Measurements from ENCODE around the gene STRADB. TPM values are rescaled to one million over a fixed set of nuclear protein-coding genes. Genes with fewer than 3 reads are reported as not detected.

Gene STRADB
- total RNA-seq, 4 donors from 2014 or later = 5.4 to 27.2 (median 22.0) TPM

DNA sequence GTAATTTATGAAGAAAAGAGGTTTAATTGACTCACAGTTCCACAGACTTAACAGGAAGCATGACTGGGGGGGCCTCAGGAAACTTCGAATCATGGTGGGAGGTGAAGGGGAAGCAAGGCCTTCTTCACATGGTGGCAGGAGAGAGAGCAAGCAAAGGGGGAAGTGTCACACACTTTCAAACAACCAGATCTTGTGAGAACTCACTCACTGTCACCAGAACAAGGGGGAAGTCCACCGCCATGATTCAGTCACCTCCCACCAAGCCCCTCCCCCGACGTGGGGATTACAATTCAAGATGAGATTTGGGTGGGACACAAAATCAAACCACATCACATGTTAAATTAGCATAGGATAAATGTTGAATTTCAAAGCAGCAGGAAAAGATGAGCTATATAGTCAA lies 56.2 kb downstream of the STRADB start:
- Histone ChIP-seq H3K4me1 (no peaks in the 10 kb centered on the region), H3K9me3 (no peaks in the 10 kb centered on the region), H3K27ac (no peak overlapping the region), H3K4me3 (no peak overlapping the region), H3K27me3 (no peaks in the 10 kb centered on the region), H3K36me3 (no peaks in the 10 kb centered on the region)
- intact Hi-C loops (cut with DNase I; ENCODE audit: low total_unique reads) = no loop called here
- no peak for DNase-seq
- TF ChIP-seq CTCF (IDR thresholded peaks at IDR 0.05) = no peak
- no peak for TF ChIP-seq POLR2A (IDR thresholded peaks at IDR 0.05)

DNA sequence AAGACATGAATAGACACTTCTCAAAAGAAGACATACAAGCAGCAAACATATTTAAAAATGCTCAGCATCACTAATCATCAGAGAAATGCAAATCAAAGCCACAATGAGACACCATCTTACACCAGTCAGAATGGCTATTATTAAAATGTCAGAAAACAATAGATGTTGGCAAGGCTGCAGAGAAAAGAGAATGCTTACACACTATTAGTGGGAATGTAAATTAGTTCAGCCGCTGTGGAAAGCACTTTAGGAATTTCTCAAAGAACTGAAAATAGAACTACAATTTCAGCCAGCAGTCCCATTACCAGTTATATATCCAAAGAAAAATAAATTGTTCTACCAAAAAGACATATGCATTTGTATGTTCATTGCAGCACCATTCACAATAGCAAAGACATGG lies 61.7 kb downstream of the STRADB start:
- Histone ChIP-seq H3K4me3 (no peak overlapping the region), H3K36me3 (no peaks in the 10 kb centered on the region), H3K27ac (no peak overlapping the region), H3K4me1 (no peaks in the 10 kb centered on the region), H3K27me3 (no peaks in the 10 kb centered on the region), H3K9me3 (no peaks in the 10 kb centered on the region)
- intact Hi-C loops (cut with DNase I; ENCODE audit: low total_unique reads) = no loop called here
- DNase-seq = no peak
- TF ChIP-seq POLR2A (IDR thresholded peaks at IDR 0.05) = no peak
- TF ChIP-seq CTCF (IDR thresholded peaks at IDR 0.05) = no peak

DNA sequence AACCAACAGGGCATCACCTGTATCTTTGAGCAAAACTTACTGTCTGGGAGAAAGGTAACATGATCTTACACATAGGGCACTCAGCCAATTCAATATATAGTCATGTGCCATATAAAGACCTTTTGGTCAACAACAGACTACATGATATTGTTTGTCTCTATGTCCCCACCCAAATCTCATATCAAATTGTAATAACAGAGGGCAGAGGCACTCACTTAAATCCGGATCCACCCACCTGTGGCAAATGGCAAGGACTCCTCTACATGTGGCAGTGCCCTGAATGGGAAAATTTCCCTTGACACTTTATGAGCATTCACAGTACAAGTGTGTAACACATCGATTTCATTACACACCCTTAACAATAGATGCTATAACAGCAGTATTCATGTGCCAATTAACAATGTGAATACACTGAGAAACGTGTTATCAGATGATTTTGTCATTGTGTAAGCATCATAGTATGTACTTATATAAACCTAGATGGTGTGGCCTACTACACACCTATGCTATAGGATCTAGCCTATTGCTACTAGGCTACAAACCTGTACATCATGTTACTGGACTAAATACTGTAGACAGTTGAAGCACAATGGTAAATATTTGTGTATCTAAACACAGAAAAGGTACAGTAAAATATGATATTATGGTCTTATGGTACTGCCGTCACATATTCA lies 64.2 kb downstream of the STRADB start:
- DNase-seq = no peak
- H3K27ac ChIP-seq = no peak overlapping the region
- TF ChIP-seq CTCF (IDR thresholded peaks at IDR 0.05) = no peak
- no peak for TF ChIP-seq POLR2A (IDR thresholded peaks at IDR 0.05)

GRCh38 chr2:201517094-201517493 lies 65.6 kb downstream of the STRADB start:
- Histone ChIP-seq H3K9me3 (no peaks in the 10 kb centered on the region), H3K36me3 (no peaks in the 10 kb centered on the region), H3K4me1 (no peaks in the 10 kb centered on the region), H3K27me3 (no peaks in the 10 kb centered on the region), H3K4me3 (no peak overlapping the region), H3K27ac (no peak overlapping the region)
- intact Hi-C loops (cut with DNase I; ENCODE audit: low total_unique reads) = no loop called here
- TF ChIP-seq CTCF (IDR thresholded peaks at IDR 0.05) (no peak), POLR2A (IDR thresholded peaks at IDR 0.05) (no peak)
- DNase-seq = no peak

More for the DNA sequence above, 64.2 kb downstream of the STRADB start:
- no peak overlapping the region for H3K4me3 ChIP-seq
- intact Hi-C loops (cut with DNase I; ENCODE audit: low total_unique reads) = no loop called here
- H3K9me3 ChIP-seq = no peaks in the 10 kb centered on the region
- no peaks in the 10 kb centered on the region for H3K4me1 ChIP-seq
- no peaks in the 10 kb centered on the region for H3K27me3 ChIP-seq
- H3K36me3 ChIP-seq = no peaks in the 10 kb centered on the region

DNA sequence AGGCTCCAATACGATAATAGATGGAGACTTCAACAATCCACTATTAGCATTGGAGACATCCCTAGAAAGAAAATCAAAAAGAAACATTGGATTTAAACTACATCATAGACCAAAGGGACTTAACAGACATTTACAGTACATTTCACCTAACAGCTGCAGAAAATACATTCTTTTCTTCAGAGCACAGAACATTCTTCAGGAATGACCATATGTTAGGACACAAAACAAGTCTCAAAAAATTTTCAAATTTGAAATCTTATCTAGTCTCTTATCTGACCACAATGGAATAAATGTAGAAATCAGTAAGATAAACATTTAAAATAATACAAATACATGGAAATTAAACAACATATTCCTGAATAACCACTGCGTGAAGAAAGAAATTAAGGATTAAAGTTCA lies 68.7 kb downstream of the STRADB start:
- no peaks in the 10 kb centered on the region for H3K27me3 ChIP-seq
- no peak overlapping the region for H3K27ac ChIP-seq
- no peaks in the 10 kb centered on the region for H3K36me3 ChIP-seq
- intact Hi-C loops (cut with DNase I; ENCODE audit: low total_unique reads) = no loop called here
- no peak overlapping the region for H3K4me3 ChIP-seq
- TF ChIP-seq CTCF (IDR thresholded peaks at IDR 0.05) = no peak
- TF ChIP-seq POLR2A (IDR thresholded peaks at IDR 0.05) = no peak
- no peaks in the 10 kb centered on the region for H3K4me1 ChIP-seq
- H3K9me3 ChIP-seq = no peaks in the 10 kb centered on the region
- no peak for DNase-seq
